H9 (cell line): ENCODE results near the gene CDC42SE1. TPM values are rescaled to one million over a fixed set of nuclear protein-coding genes. Genes with fewer than 3 reads are reported as not detected.

Experiments
- DNase-seq: peaks from one replicate; pipeline ENCODE4 v3.0.0-alpha.2; 2017
- H2AFZ ChIP-seq: one replicate; pipeline ENCODE4 v1.6.1; 2013; ENCODE audit warnings: mild to moderate bottlenecking, low read length, control low read depth, moderate library complexity
- H2AK5ac ChIP-seq: 2 replicates; pipeline ENCODE4 v1.6.1; 2013; ENCODE audit warnings: low read length, control low read depth, mixed read lengths; ENCODE audit not compliant: insufficient read length
- H2BK120ac ChIP-seq: one replicate; pipeline ENCODE4 v1.6.1; 2013; ENCODE audit warnings: low read depth, mild to moderate bottlenecking, low read length, control low read depth, inconsistent platforms; ENCODE audit not compliant: poor library complexity, severe bottlenecking
- H2BK12ac ChIP-seq: 2 replicates; pipeline ENCODE4 v1.6.1; 2013; ENCODE audit warnings: low read length, control low read depth, mixed read lengths, low read depth; ENCODE audit not compliant: insufficient read length
- H2BK15ac ChIP-seq: 2 replicates; pipeline ENCODE4 v1.6.1; 2013; ENCODE audit warnings: low read depth, low read length, control low read depth
- H2BK20ac ChIP-seq: one replicate; pipeline ENCODE4 v1.6.1; 2013; ENCODE audit warnings: low read depth, mild to moderate bottlenecking, low read length, control low read depth, inconsistent platforms; ENCODE audit not compliant: poor library complexity, severe bottlenecking
- H2BK5ac ChIP-seq: 2 replicates; pipeline ENCODE4 v1.6.1; 2013; ENCODE audit warnings: low read length, control low read depth, mixed read lengths; ENCODE audit not compliant: insufficient read length
- H3K14ac ChIP-seq: 2 replicates; pipeline ENCODE4 v1.6.1; 2013; ENCODE audit warnings: low read length, control low read depth; ENCODE audit not compliant: insufficient read depth
- H3K18ac ChIP-seq: 2 replicates; pipeline ENCODE4 v1.6.1; 2013; ENCODE audit warnings: low read depth, mild to moderate bottlenecking, mixed read lengths, low read length, control low read depth; ENCODE audit not compliant: insufficient read length
- H3K23ac ChIP-seq: 2 replicates; pipeline ENCODE4 v1.6.1; 2013; ENCODE audit warnings: low read length, control low read depth, mixed read lengths, low read depth; ENCODE audit not compliant: insufficient read length
- H3K23me2 ChIP-seq: 2 replicates; pipeline ENCODE4 v1.6.1; 2013; ENCODE audit warnings: low read depth, mild to moderate bottlenecking, mixed read lengths, low read length, control low read depth; ENCODE audit not compliant: insufficient read length, poor library complexity, severe bottlenecking
- H3K27ac ChIP-seq: 2 replicates; pipeline ENCODE4 v1.5.1; 2013; ENCODE audit warnings: low read length, control low read depth, mixed read lengths, low read depth; ENCODE audit not compliant: insufficient read length
- H3K27me3 ChIP-seq: 2 replicates; pipeline ENCODE4 v1.6.1; 2013; ENCODE audit warnings: low read length, control low read depth, inconsistent platforms; ENCODE audit not compliant: insufficient read depth
- H3K4ac ChIP-seq: 2 replicates; pipeline ENCODE4 v1.6.1; 2013; ENCODE audit warnings: low read depth, mild to moderate bottlenecking, control low read depth, inconsistent platforms, low read length, moderate library complexity
- H3K4me1 ChIP-seq: 2 replicates; pipeline ENCODE4 v1.6.1; 2013; ENCODE audit warnings: low read length, control low read depth, inconsistent platforms; ENCODE audit not compliant: insufficient read depth
- H3K4me2 ChIP-seq: 2 replicates; pipeline ENCODE4 v1.6.1; 2013; ENCODE audit warnings: low read length, control low read depth, mixed read lengths; ENCODE audit not compliant: insufficient read length, insufficient read depth
- H3K56ac ChIP-seq: 2 replicates; pipeline ENCODE4 v1.6.1; 2013; ENCODE audit warnings: low read depth, mild to moderate bottlenecking, mixed read lengths, low read length, control low read depth; ENCODE audit not compliant: insufficient read length
- H3K79me1 ChIP-seq: 2 replicates; pipeline ENCODE4 v1.6.1; 2013; ENCODE audit warnings: low read depth, mild to moderate bottlenecking, moderate library complexity, low read length, control low read depth, inconsistent platforms; ENCODE audit not compliant: insufficient read depth, poor library complexity, severe bottlenecking
- H3K79me2 ChIP-seq: 2 replicates; pipeline ENCODE4 v1.6.1; 2013; ENCODE audit warnings: low read length, control low read depth, inconsistent platforms; ENCODE audit not compliant: insufficient read depth
- H3K9ac ChIP-seq: 2 replicates; pipeline ENCODE4 v1.6.1; 2013; ENCODE audit warnings: low read length, control low read depth, mixed read lengths; ENCODE audit not compliant: insufficient read length; ENCODE audit errors: extremely low read depth
- H3K9me3 ChIP-seq: one replicate; pipeline ENCODE4 v1.6.1; 2013; ENCODE audit warnings: low read depth, low read length, inconsistent platforms; ENCODE audit not compliant: control insufficient read depth
- H3T11ph ChIP-seq: one replicate; pipeline ENCODE4 v1.6.1; 2013; ENCODE audit warnings: mild to moderate bottlenecking, low read length, control low read depth, inconsistent platforms
- H4K20me1 ChIP-seq: one replicate; pipeline ENCODE4 v1.6.1; 2013; ENCODE audit not compliant: control insufficient read depth, insufficient read length, insufficient read depth
- H4K5ac ChIP-seq: 2 replicates; pipeline ENCODE4 v1.6.1; 2013; ENCODE audit warnings: low read depth, mild to moderate bottlenecking, mixed read lengths, low read length, control low read depth; ENCODE audit not compliant: insufficient read length
- H4K8ac ChIP-seq: replicated peaks from 2 replicates; pipeline ENCODE4 v1.6.1; 2013; ENCODE audit warnings: low read length, control low read depth, mixed read lengths, low read depth; ENCODE audit not compliant: insufficient read length
- H4K91ac ChIP-seq: 2 replicates; pipeline ENCODE4 v1.6.1; 2013; ENCODE audit warnings: low read depth, mild to moderate bottlenecking, moderate library complexity, mixed read lengths, low read length, control low read depth; ENCODE audit not compliant: insufficient read length
- H3K27ac Mint-ChIP-seq, 3 experiments: 2 replicates in 2 of 3; 3 replicates in 1 of 3; pipeline ENCODE4 v1.8.0; 2020 to 2021; ENCODE audit warnings: mixed read lengths in 3 of 3, mild to moderate bottlenecking in 1 of 3, moderate library complexity in 1 of 3
- H3K27me3 Mint-ChIP-seq: 2 replicates; pipeline ENCODE4 v1.8.0; 2021; ENCODE audit warnings: low read depth, mild to moderate bottlenecking, moderate library complexity, mixed read lengths
- H3K36me3 Mint-ChIP-seq, 3 experiments: 2 replicates in 2 of 3; 3 replicates in 1 of 3; pipeline ENCODE4 v1.8.0; 2020 to 2021; ENCODE audit warnings: low read depth in 3 of 3, mixed read lengths in 3 of 3; ENCODE audit not compliant: insufficient read depth in 1 of 3
- H3K4me1 Mint-ChIP-seq, 2 experiments: 2 replicates each; pipeline ENCODE4 v1.8.0; 2020; ENCODE audit warnings: mixed read lengths in 2 of 2
- H3K4me3 Mint-ChIP-seq, 2 experiments: 2 replicates in 1 of 2; 3 replicates in 1 of 2; pipeline ENCODE4 v1.8.0; 2020 to 2021; ENCODE audit warnings: mild to moderate bottlenecking in 2 of 2, mixed read lengths in 2 of 2, moderate library complexity in 1 of 2
- H3K9me3 Mint-ChIP-seq, 2 experiments: 2 replicates in 1 of 2; 3 replicates in 1 of 2; pipeline ENCODE4 v1.8.0; 2020; ENCODE audit warnings: mild to moderate bottlenecking in 2 of 2, mixed read lengths in 2 of 2, moderate library complexity in 1 of 2
- CTCF ChIP-seq: fragments of 200-600 bp; sonication (generic); conservative IDR thresholded peaks from 3 replicates; pipeline ENCODE4 v1.8.0; 2021; ENCODE audit warnings: antibody characterized with exemption, mild to moderate bottlenecking
- WGBS: extraction: QIAGEN DNeasy Blood & Tissue Kit; methylation state at CpG from one replicate; pipeline ENCODE4 v1.1.7; 2013; ENCODE audit warnings: missing lambda C conversion rate, low lambda C conversion rate, mixed read lengths; ENCODE audit not compliant: insufficient read length; ENCODE audit errors: extremely low coverage; 5-methylcytosine and 5-hydroxymethylcytosine counted together
- total RNA-seq: library from RNA; stranded (reverse); gene quantifications from 2 replicates; pipeline ENCODE4 v1.2.1, GENCODE V29; 2021

Gene CDC42SE1
- total RNA-seq, 1 experiment from 2014 or later, result 87.3 TPM

DNA sequence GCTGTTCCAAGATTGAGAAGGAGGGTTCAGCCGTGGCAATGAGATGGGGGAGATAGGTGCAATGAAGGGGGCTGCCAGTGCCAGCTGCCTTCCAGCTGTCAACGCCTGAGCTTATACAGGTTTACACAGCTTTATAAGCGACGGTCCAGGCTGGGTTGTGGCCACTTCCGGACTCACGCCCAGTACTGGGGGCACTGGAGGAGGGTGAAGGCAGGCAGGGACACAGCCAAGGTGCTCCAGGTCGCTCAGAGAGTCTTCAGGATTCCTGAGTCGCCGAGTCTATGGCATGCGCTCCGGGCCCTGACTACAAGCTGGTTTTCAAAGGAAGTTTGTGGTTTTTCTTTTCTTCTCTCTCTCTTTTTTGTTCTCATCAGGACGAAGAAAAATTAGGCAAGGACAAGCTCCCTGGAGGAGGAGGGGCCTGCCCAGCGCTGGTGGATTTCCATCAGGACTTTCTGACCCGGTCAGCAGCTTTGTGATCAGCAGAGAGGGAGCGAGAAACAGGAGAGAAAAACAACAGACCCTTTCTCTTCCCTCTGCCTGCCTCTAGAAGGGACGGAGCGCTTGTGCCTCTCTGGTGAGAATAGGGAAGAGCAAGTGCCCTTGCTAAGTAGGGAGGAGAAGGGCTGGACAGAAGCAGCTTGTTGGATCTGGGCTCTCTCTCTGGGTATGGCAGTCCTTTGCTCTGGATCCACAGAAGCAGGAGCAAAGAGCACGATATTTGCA is 52.9 kb downstream of the CDC42SE1 start, which contains the start of gene MINDY1:
Gene MINDY1 (minus strand): TSS at position 576 of the 726 bp plus-strand sequence. CDS start 4,285 bp downstream, outside the sequence.
- Histone ChIP-seq H3K4me1 (peaks cover 5% of the 10 kb centered on the region; the same call in 1 of the 2 replicates), H3K9me3 (no peaks in the 10 kb centered on the region), H3K9ac (peak within 1 kb of the TSS; percentile 2), H3K4me2 (peak within 1 kb of the TSS; percentile 77), H3T11ph (peak within 1 kb of the TSS; percentile 92), H2BK20ac (peak within 1 kb of the TSS; percentile 33), H3K18ac (peak within 1 kb of the TSS; percentile 71), H4K8ac (no peak within 1 kb of the TSS), H2BK15ac (no peak within 1 kb of the TSS), H2BK5ac (no peak within 1 kb of the TSS), H2AFZ (no peak within 1 kb of the TSS), H3K27me3 (no peaks in the 10 kb centered on the region), H3K23ac (no peak within 1 kb of the TSS), H3K79me2 (no peaks in the 10 kb centered on the region; the same call in 1 of the 2 replicates), H4K91ac (no peak within 1 kb of the TSS), H3K79me1 (no peaks in the 10 kb centered on the region), H4K5ac (no peak within 1 kb of the TSS), H2BK120ac (peak within 1 kb of the TSS; percentile 97), H2BK12ac (peak within 1 kb of the TSS; percentile 64), H3K4ac (peak within 1 kb of the TSS; percentile 78), H3K14ac (peak within 1 kb of the TSS; percentile 82; the same call in 1 of the 2 replicates), H3K27ac (peak within 1 kb of the TSS; percentile 24), H4K20me1 (no peaks in the 10 kb centered on the region), H3K23me2 (peaks cover 13% of the 10 kb centered on the region), H2AK5ac (no peak within 1 kb of the TSS), H3K56ac (no peak within 1 kb of the TSS)
- Mint-ChIP-seq H3K36me3 (peaks cover 0 to 2% (median 0%) of the 10 kb centered on the region in 3 experiments; a peak in 1 of 7 replicates), H3K4me1 (peaks cover 35 to 44% of the 10 kb centered on the region in 2 experiments), H3K9me3 (no peaks in the 10 kb centered on the region; a peak in 2 of 5 replicates), H3K27ac (peak within 1 kb of the TSS; percentile 97 to 98 (median 98)), H3K4me3 (peak within 1 kb of the TSS; percentile 97 to 99), H3K27me3 (no peaks in the 10 kb centered on the region; the same call in 1 of the 2 replicates)
- peak; percentile 84 for DNase-seq
- no CpG with 5 or more reads among the region's 18 CpGs for WGBS
- peak; percentile 59 for TF ChIP-seq CTCF
